Activated CD4-positive, alpha-beta T cell treated with anti-CD3 and anti-CD28 coated beads for 1 hour (primary cell): ENCODE measurements around the gene SAPCD2.
"Not testable (repeated sequence)": the region's sequence is repeated elsewhere in the genome, so short reads cannot be mapped to it uniquely, and the experiment has no call there.

ENCODE experiments used
- DNase-seq: peaks from one replicate; pipeline ENCODE4 v3.0.0-alpha.2; 2020

SAPCD2 gene

GRCh38 chr9:137070201-137070905, at the start of gene SAPCD2:
Gene SAPCD2, minus strand, starts transcription at chr9:137070557. Its CDS starts 97 bp downstream, at chr9:137070460.
- DNase-seq: peak; percentile 69

- not testable (repeated sequence) for DNase-seq
Measured at GRCh38 chr9:137118092-137118603, 47.8 kb upstream of the SAPCD2 start.

- DNase-seq: no peak
Measured at GRCh38 chr9:137117269-137117731, 46.9 kb upstream of the SAPCD2 start.

- DNase-seq: no peak
Measured at GRCh38 chr9:137116728-137117127, 46.4 kb upstream of the SAPCD2 start.

GRCh38 chr9:137116027-137116507, 45.7 kb upstream of the SAPCD2 start:
- no peak for DNase-seq

- no peak for DNase-seq
Measured at GRCh38 chr9:137115394-137116026, 45.2 kb upstream of the SAPCD2 start.

GRCh38 chr9:137114613-137115393, 44.4 kb upstream of the SAPCD2 start, which contains the start of gene DPP7:
Gene DPP7, minus strand, starts transcription at chr9:137114733. Its CDS starts 20 bp downstream, at chr9:137114713.
- DNase-seq: peak; percentile 68

GRCh38 chr9:137114220-137114612, 43.9 kb upstream of the SAPCD2 start:
- DNase-seq: no peak

- no peak for DNase-seq
Measured at GRCh38 chr9:137113385-137114159, 43.2 kb upstream of the SAPCD2 start.

GRCh38 chr9:137112564-137113384, 42.4 kb upstream of the SAPCD2 start:
- DNase-seq: no peak

- DNase-seq: no peak
Measured at GRCh38 chr9:137111788-137112563, 41.6 kb upstream of the SAPCD2 start.

- DNase-seq: no peak
Measured at GRCh38 chr9:137110911-137111787, 40.8 kb upstream of the SAPCD2 start.

- no peak for DNase-seq
Measured at GRCh38 chr9:137110147-137110910, 40.0 kb upstream of the SAPCD2 start.

GRCh38 chr9:137109250-137110146, 39.1 kb upstream of the SAPCD2 start:
- DNase-seq: no peak

- DNase-seq: no peak
Measured at GRCh38 chr9:137108608-137109249, 38.4 kb upstream of the SAPCD2 start.

GRCh38 chr9:137107982-137108381, 37.6 kb upstream of the SAPCD2 start:
- no peak for DNase-seq

GRCh38 chr9:137107312-137107921, 37.1 kb upstream of the SAPCD2 start:
- DNase-seq: no peak
